ENCODE data around the gene HNRNPD.

DNA sequence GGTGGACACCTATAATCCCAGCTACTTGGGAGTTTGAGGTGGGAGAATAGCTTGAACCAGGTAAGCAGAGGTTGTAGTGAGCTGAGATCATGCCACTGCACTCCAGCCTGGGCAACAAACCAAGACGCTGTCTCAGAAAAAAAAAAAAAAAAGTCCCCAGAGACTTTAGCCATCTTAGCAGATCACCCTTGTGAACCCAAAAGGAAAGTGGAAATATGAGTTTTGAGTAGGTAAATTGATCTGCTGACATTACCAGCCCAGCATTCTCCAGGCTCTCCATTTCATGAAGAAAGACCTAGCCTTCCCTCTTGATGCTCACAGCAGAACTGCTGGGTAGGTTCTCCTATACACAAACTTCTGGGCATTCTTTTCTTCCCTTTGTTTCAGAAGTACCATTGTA lies 24.5 kb upstream of the HNRNPD start:
- TF ChIP-seq, protein P1, sequence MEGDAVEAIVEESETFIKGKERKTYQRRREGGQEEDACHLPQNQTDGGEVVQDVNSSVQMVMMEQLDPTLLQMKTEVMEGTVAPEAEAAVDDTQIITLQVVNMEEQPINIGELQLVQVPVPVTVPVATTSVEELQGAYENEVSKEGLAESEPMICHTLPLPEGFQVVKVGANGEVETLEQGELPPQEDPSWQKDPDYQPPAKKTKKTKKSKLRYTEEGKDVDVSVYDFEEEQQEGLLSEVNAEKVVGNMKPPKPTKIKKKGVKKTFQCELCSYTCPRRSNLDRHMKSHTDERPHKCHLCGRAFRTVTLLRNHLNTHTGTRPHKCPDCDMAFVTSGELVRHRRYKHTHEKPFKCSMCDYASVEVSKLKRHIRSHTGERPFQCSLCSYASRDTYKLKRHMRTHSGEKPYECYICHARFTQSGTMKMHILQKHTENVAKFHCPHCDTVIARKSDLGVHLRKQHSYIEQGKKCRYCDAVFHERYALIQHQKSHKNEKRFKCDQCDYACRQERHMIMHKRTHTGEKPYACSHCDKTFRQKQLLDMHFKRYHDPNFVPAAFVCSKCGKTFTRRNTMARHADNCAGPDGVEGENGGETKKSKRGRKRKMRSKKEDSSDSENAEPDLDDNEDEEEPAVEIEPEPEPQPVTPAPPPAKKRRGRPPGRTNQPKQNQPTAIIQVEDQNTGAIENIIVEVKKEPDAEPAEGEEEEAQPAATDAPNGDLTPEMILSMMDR (IDR thresholded peaks at IDR 0.05), result no peak
- TF ChIP-seq POLR2A (IDR thresholded peaks at IDR 0.05) (no peak), EP300 (IDR thresholded peaks at IDR 0.05) (no peak)
